ENCODE results near the gene CZIB. TPM values are rescaled to one million over a fixed set of nuclear protein-coding genes. Genes with fewer than 3 reads are reported as not detected.

The CZIB gene
- total RNA-seq = 10 to 100 TPM; 37.5 to 44.5 TPM

GRCh38 chr1:53220171-53220961 lies at the start of gene CZIB:
Gene CZIB, minus strand, starts transcription at chr1:53220634. Its CDS starts 59 bp downstream, at chr1:53220575.
- Mint-ChIP-seq H3K4me3 (peak within 1 kb of the TSS; percentile 88), H3K36me3 (no peaks in the 10 kb centered on the region), H3K4me1 (ENCODE audit: low read depth in 2 of 2) (peaks cover 14 to 21% of the 10 kb centered on the region in 2 donors), H3K27ac (peak within 1 kb of the TSS; percentile 93 to 95), H3K27me3 (no peaks in the 10 kb centered on the region), H3K9me3 (no peaks in the 10 kb centered on the region)
- ATAC-seq (peak; percentile 96 to 97), DNase-seq (ENCODE audit: low spot score) (peak; percentile 97)

GRCh38 chr1:53270107-53270506 lies 49.7 kb upstream of the CZIB start:
- H3K27me3 Mint-ChIP-seq = no peaks in the 10 kb centered on the region
- peaks cover 13% of the 10 kb centered on the region for H3K36me3 Mint-ChIP-seq
- no peak for ATAC-seq

GRCh38 chr1:53267761-53268160 lies 47.3 kb upstream of the CZIB start:
- Mint-ChIP-seq H3K4me3 (no peak overlapping the region), H3K27me3 (no peaks in the 10 kb centered on the region), H3K4me1 (ENCODE audit: low read depth in 2 of 2) (peaks cover 0 to 5% of the 10 kb centered on the region in 2 donors), H3K27ac (no peak overlapping the region), H3K9me3 (no peaks in the 10 kb centered on the region), H3K36me3 (peaks cover 21% of the 10 kb centered on the region)
- no peak for DNase-seq (ENCODE audit: low spot score)
- no peak for ATAC-seq

More at GRCh38 chr1:53270107-53270506, 49.7 kb upstream of the CZIB start:
- Mint-ChIP-seq H3K4me1 (ENCODE audit: low read depth in 2 of 2) (peaks cover 0 to 5% of the 10 kb centered on the region in 2 donors), H3K9me3 (no peaks in the 10 kb centered on the region), H3K4me3 (no peak overlapping the region), H3K27ac (no peak overlapping the region)
- DNase-seq (ENCODE audit: low spot score) = peak; percentile 5

- Mint-ChIP-seq H3K36me3 (peaks cover 21% of the 10 kb centered on the region), H3K27me3 (no peaks in the 10 kb centered on the region), H3K9me3 (no peaks in the 10 kb centered on the region), H3K4me3 (no peak overlapping the region), H3K4me1 (ENCODE audit: low read depth in 2 of 2) (peaks cover 0 to 5% of the 10 kb centered on the region in 2 donors), H3K27ac (no peak overlapping the region)
- ATAC-seq = no peak
- peak; percentile 32 for DNase-seq (ENCODE audit: low spot score)
These were observed 45.6 kb upstream of the CZIB start for GRCh38 chr1:53266038-53266437.

- Mint-ChIP-seq H3K9me3 (no peaks in the 10 kb centered on the region), H3K36me3 (peaks cover 24% of the 10 kb centered on the region), H3K4me1 (ENCODE audit: low read depth in 2 of 2) (peaks cover 0 to 5% of the 10 kb centered on the region in 2 donors), H3K4me3 (no peak overlapping the region), H3K27ac (no peak overlapping the region), H3K27me3 (no peaks in the 10 kb centered on the region)
- ATAC-seq (no peak), DNase-seq (ENCODE audit: low spot score) (peak; percentile 18)
These were observed 45.1 kb upstream of the CZIB start for GRCh38 chr1:53265581-53265980.

- Mint-ChIP-seq H3K27ac (no peak overlapping the region), H3K9me3 (no peaks in the 10 kb centered on the region), H3K4me1 (ENCODE audit: low read depth in 2 of 2) (no peaks in the 10 kb centered on the region), H3K27me3 (no peaks in the 10 kb centered on the region), H3K4me3 (no peak overlapping the region), H3K36me3 (peaks cover 23% of the 10 kb centered on the region)
- no peak for ATAC-seq
- peak; percentile 2 for DNase-seq (ENCODE audit: low spot score)
These were observed 43.6 kb upstream of the CZIB start for GRCh38 chr1:53264048-53264447.

GRCh38 chr1:53262000-53262399 lies 41.6 kb upstream of the CZIB start:
- Mint-ChIP-seq H3K9me3 (no peaks in the 10 kb centered on the region), H3K4me1 (ENCODE audit: low read depth in 2 of 2) (no peaks in the 10 kb centered on the region), H3K27ac (no peak overlapping the region), H3K27me3 (no peaks in the 10 kb centered on the region), H3K4me3 (no peak overlapping the region), H3K36me3 (peaks cover 34% of the 10 kb centered on the region)
- no peak for DNase-seq (ENCODE audit: low spot score)
- ATAC-seq = no peak

GRCh38 chr1:53260631-53261247 lies 40.3 kb upstream of the CZIB start:
- H3K36me3 Mint-ChIP-seq = peaks cover 31% of the 10 kb centered on the region
- ATAC-seq (no peak), DNase-seq (ENCODE audit: low spot score) (peak; percentile 8)
- H3K27ac Mint-ChIP-seq = no peak overlapping the region
- no peaks in the 10 kb centered on the region for H3K4me1 Mint-ChIP-seq (ENCODE audit: low read depth in 2 of 2)
- no peak overlapping the region for H3K4me3 Mint-ChIP-seq
- no peaks in the 10 kb centered on the region for H3K27me3 Mint-ChIP-seq
- no peaks in the 10 kb centered on the region for H3K9me3 Mint-ChIP-seq

GRCh38 chr1:53259932-53260331 lies 39.5 kb upstream of the CZIB start:
- Mint-ChIP-seq H3K4me1 (ENCODE audit: low read depth in 2 of 2) (no peaks in the 10 kb centered on the region), H3K27me3 (no peaks in the 10 kb centered on the region), H3K4me3 (no peak overlapping the region), H3K36me3 (peaks cover 24% of the 10 kb centered on the region), H3K9me3 (no peaks in the 10 kb centered on the region), H3K27ac (no peak overlapping the region)
- no peak for ATAC-seq
- no peak for DNase-seq (ENCODE audit: low spot score)

- Mint-ChIP-seq H3K27ac (peak overlapping the region in 1 of 2 donors; percentile 17), H3K36me3 (peaks cover 18% of the 10 kb centered on the region), H3K4me1 (ENCODE audit: low read depth in 2 of 2) (no peaks in the 10 kb centered on the region)
These were observed 37.8 kb upstream of the CZIB start for GRCh38 chr1:53258216-53258615.

GRCh38 chr1:53257454-53258081 lies 37.1 kb upstream of the CZIB start:
- ATAC-seq = no peak
- peaks cover 18% of the 10 kb centered on the region for H3K36me3 Mint-ChIP-seq

More at GRCh38 chr1:53258216-53258615, 37.8 kb upstream of the CZIB start:
- H3K27me3 Mint-ChIP-seq = no peaks in the 10 kb centered on the region
- DNase-seq (ENCODE audit: low spot score) = peak; percentile 5
- ATAC-seq = no peak
- H3K4me3 Mint-ChIP-seq = no peak overlapping the region
- no peaks in the 10 kb centered on the region for H3K9me3 Mint-ChIP-seq

GRCh38 chr1:53256511-53257453 lies 36.3 kb upstream of the CZIB start:
- no peak overlapping the region for H3K27ac Mint-ChIP-seq
- peak; percentile 29 for DNase-seq (ENCODE audit: low spot score)
- no peak overlapping the region for H3K4me3 Mint-ChIP-seq
- peaks cover 18% of the 10 kb centered on the region for H3K36me3 Mint-ChIP-seq
- no peaks in the 10 kb centered on the region for H3K27me3 Mint-ChIP-seq
- no peaks in the 10 kb centered on the region for H3K4me1 Mint-ChIP-seq (ENCODE audit: low read depth in 2 of 2)
- no peaks in the 10 kb centered on the region for H3K9me3 Mint-ChIP-seq
- no peak for ATAC-seq

More at GRCh38 chr1:53257454-53258081, 37.1 kb upstream of the CZIB start:
- DNase-seq (ENCODE audit: low spot score) = no peak
- Mint-ChIP-seq H3K4me3 (no peak overlapping the region), H3K27me3 (no peaks in the 10 kb centered on the region), H3K27ac (peak overlapping the region in 1 of 2 donors; percentile 17), H3K9me3 (no peaks in the 10 kb centered on the region), H3K4me1 (ENCODE audit: low read depth in 2 of 2) (no peaks in the 10 kb centered on the region)

GRCh38 chr1:53255031-53255430 lies 34.6 kb upstream of the CZIB start:
- Mint-ChIP-seq H3K9me3 (no peaks in the 10 kb centered on the region), H3K36me3 (peaks cover 25% of the 10 kb centered on the region), H3K27ac (no peak overlapping the region), H3K4me3 (no peak overlapping the region), H3K4me1 (ENCODE audit: low read depth in 2 of 2) (no peaks in the 10 kb centered on the region), H3K27me3 (no peaks in the 10 kb centered on the region)
- no peak for ATAC-seq
- peak; percentile 2 for DNase-seq (ENCODE audit: low spot score)

Data from natural killer cell treated with Interleukin-12 subunit alpha and Interleukin-12 subunit beta and Interleukin-15 and Interleukin-18, amount 100 ng/mL, for 72 hours (primary cell).